SK-N-SH treated with all-trans-retinoic acid at 6 μM for 48 hours (cell line): ENCODE data around the gene TRRAP.

Experiments used
- ATAC-seq: fragments of 200-7000 bp; cut with Tn5 transposase; 3 replicates; pipeline ENCODE4 v1.9.1; 2020; ENCODE audit warnings: mild to moderate bottlenecking, moderate library complexity
- ARNTL ChIP-seq: fragments of 450-650 bp; formaldehyde crosslinking; IDR thresholded peaks from 2 replicates; pipeline ENCODE4 v1.5.0; 2020; ENCODE audit warnings: low read depth, mild to moderate bottlenecking, moderate library complexity, borderline replicate concordance
- BACH2 ChIP-seq: fragments of 250-450 bp; sonication (Bioruptor Pico); IDR thresholded peaks from 2 replicates; pipeline ENCODE4 v1.9.0; 2021; ENCODE audit warnings: mild to moderate bottlenecking, borderline replicate concordance
- CREB5 ChIP-seq: fragments of 250-450 bp; sonication (Bioruptor Pico); IDR thresholded peaks from 2 replicates; pipeline ENCODE4 v1.5.1; 2020; ENCODE audit warnings: low read depth, mild to moderate bottlenecking, moderate library complexity
- CSDC2 ChIP-seq: fragments of 250-450 bp; sonication (Bioruptor Pico); IDR thresholded peaks from 2 replicates; pipeline ENCODE4 v1.5.0; 2020; ENCODE audit warnings: mild to moderate bottlenecking, moderate library complexity
- CSRNP3 ChIP-seq: fragments of 250-450 bp; sonication (Bioruptor Pico); IDR thresholded peaks from 2 replicates; pipeline ENCODE4 v1.5.1; 2021; ENCODE audit warnings: mild to moderate bottlenecking, moderate library complexity
- ESRRG ChIP-seq: fragments of 250-450 bp; sonication (Bioruptor Pico); IDR thresholded peaks from 2 replicates; pipeline ENCODE4 v1.6.1; 2021; ENCODE audit warnings: mild to moderate bottlenecking
- ISL1 ChIP-seq: fragments of 250-450 bp; sonication (Bioruptor Pico); IDR thresholded peaks from 2 replicates; pipeline ENCODE4 v2.1.2; 2022; ENCODE audit warnings: mild to moderate bottlenecking, moderate library complexity
- OSR1 ChIP-seq: fragments of 250-450 bp; sonication (Bioruptor Pico); IDR thresholded peaks from 2 replicates; pipeline ENCODE4 v1.8.0; 2022; ENCODE audit warnings: moderate library complexity, mild to moderate bottlenecking, inconsistent platforms
- PATZ1 ChIP-seq: fragments of 250-450 bp; sonication (Bioruptor Pico); IDR thresholded peaks from 2 replicates; pipeline ENCODE4 v1.8.0; 2020; ENCODE audit warnings: mild to moderate bottlenecking, moderate library complexity, borderline replicate concordance
- PPARA ChIP-seq: fragments of 250-450 bp; sonication (Bioruptor Pico); IDR thresholded peaks from 2 replicates; pipeline ENCODE4 v1.5.0; 2020; ENCODE audit warnings: mild to moderate bottlenecking, borderline replicate concordance
- RARB ChIP-seq: fragments of 250-450 bp; sonication (Bioruptor Pico); IDR thresholded peaks from 2 replicates; pipeline ENCODE4 v1.8.0; 2021; ENCODE audit warnings: mild to moderate bottlenecking, moderate library complexity
- SNAI2 ChIP-seq: fragments of 250-450 bp; sonication (Bioruptor Pico); IDR thresholded peaks from 2 replicates; pipeline ENCODE4 v1.5.0; 2020; ENCODE audit warnings: mild to moderate bottlenecking, moderate library complexity
- TCF4 ChIP-seq: fragments of 250-450 bp; sonication (Bioruptor Pico); IDR thresholded peaks from 2 replicates; pipeline ENCODE4 v1.8.0; 2021; ENCODE audit warnings: mild to moderate bottlenecking, moderate library complexity, borderline replicate concordance
- TOX ChIP-seq: fragments of 250-450 bp; sonication (Bioruptor Pico); IDR thresholded peaks from 2 replicates; pipeline ENCODE4 v1.8.0; 2021; ENCODE audit warnings: mild to moderate bottlenecking, moderate library complexity, borderline replicate concordance
- TSHZ2 ChIP-seq: fragments of 250-450 bp; sonication (Bioruptor Pico); IDR thresholded peaks from 2 replicates; pipeline ENCODE4 v1.5.0; 2020; ENCODE audit warnings: mild to moderate bottlenecking, moderate library complexity
- ZC3H10 ChIP-seq: fragments of 250-450 bp; sonication (Bioruptor Pico); IDR thresholded peaks from 2 replicates; pipeline ENCODE4 v1.5.1; 2021; ENCODE audit warnings: mild to moderate bottlenecking, moderate library complexity
- ZFP3 ChIP-seq: fragments of 250-450 bp; sonication (Bioruptor Pico); IDR thresholded peaks from 2 replicates; pipeline ENCODE4 v1.5.0; 2020; ENCODE audit warnings: mild to moderate bottlenecking, moderate library complexity
- ZNF565 ChIP-seq: fragments of 450-650 bp; formaldehyde crosslinking; conservative IDR thresholded peaks from 2 replicates; pipeline ENCODE4 v1.5.0; 2020; ENCODE audit warnings: low read depth, mild to moderate bottlenecking, moderate library complexity
- ZNF70 ChIP-seq: fragments of 450-650 bp; formaldehyde crosslinking; IDR thresholded peaks from 2 replicates; pipeline ENCODE4 v1.5.0; 2020; ENCODE audit warnings: mild to moderate bottlenecking, moderate library complexity
- ZNF8 ChIP-seq: fragments of 450-650 bp; formaldehyde crosslinking; IDR thresholded peaks from 2 replicates; pipeline ENCODE4 v1.5.0; 2020; ENCODE audit warnings: mild to moderate bottlenecking, moderate library complexity

The TRRAP gene

GRCh38 chr7:98879198-98879978 lies 1.1 kb downstream of the TRRAP start:
- peak; percentile 53 for ATAC-seq
- TF ChIP-seq ESRRG (CRISPR knock-in tag): no peak
- no peak for TF ChIP-seq ZNF70 (CRISPR knock-in tag)
- no peak for TF ChIP-seq RARB (CRISPR knock-in tag)
- no peak for TF ChIP-seq BACH2 (CRISPR knock-in tag)
- TF ChIP-seq ISL1 (CRISPR knock-in tag): no peak
- TF ChIP-seq OSR1 (CRISPR knock-in tag): no peak
- no peak for TF ChIP-seq CSRNP3 (CRISPR knock-in tag)
- no peak for TF ChIP-seq TSHZ2 (CRISPR knock-in tag)
- no peak for TF ChIP-seq CSDC2
- TF ChIP-seq TCF4: no peak
- no peak for TF ChIP-seq ZFP3
- no peak for TF ChIP-seq ZNF565
- TF ChIP-seq PATZ1: no peak
- TF ChIP-seq, all 23 proteins: peak for 0

GRCh38 chr7:98879979-98880315 lies 1.6 kb downstream of the TRRAP start:
- ATAC-seq: no peak
- TF ChIP-seq ESRRG (CRISPR knock-in tag): no peak
- TF ChIP-seq BACH2 (CRISPR knock-in tag): no peak
- TF ChIP-seq ISL1 (CRISPR knock-in tag): no peak
- TF ChIP-seq ZNF8 (CRISPR knock-in tag): no peak
- TF ChIP-seq CSDC2: no peak
- no peak for TF ChIP-seq ZNF70 (CRISPR knock-in tag)
- TF ChIP-seq ARNTL (CRISPR knock-in tag): no peak
- TF ChIP-seq PATZ1: no peak
- TF ChIP-seq ZNF565: no peak
- TF ChIP-seq ZFP3: no peak
- no peak for TF ChIP-seq CREB5

GRCh38 chr7:98880485-98880884 lies 2.2 kb downstream of the TRRAP start:
- no peak for ATAC-seq

More at GRCh38 chr7:98880485-98880884, 2.2 kb downstream of the TRRAP start:
- TF ChIP-seq ZC3H10: no peak
- no peak for TF ChIP-seq ZNF70 (CRISPR knock-in tag)
- TF ChIP-seq ZNF565: no peak
- TF ChIP-seq ESRRG (CRISPR knock-in tag): no peak
- TF ChIP-seq PATZ1: no peak
- no peak for TF ChIP-seq SNAI2 (CRISPR knock-in tag)
- no peak for TF ChIP-seq ZNF8 (CRISPR knock-in tag)
- no peak for TF ChIP-seq TOX
- TF ChIP-seq PPARA (CRISPR knock-in tag): no peak
- TF ChIP-seq ZFP3: no peak
- no peak for TF ChIP-seq ISL1 (CRISPR knock-in tag)
- no peak for TF ChIP-seq BACH2 (CRISPR knock-in tag)
- no peak for TF ChIP-seq TSHZ2 (CRISPR knock-in tag)
- TF ChIP-seq ARNTL (CRISPR knock-in tag): no peak
